H9 (cell line): Measurements from ENCODE around the gene MYO5B. TPM values are rescaled to one million over a fixed set of nuclear protein-coding genes. Genes with fewer than 3 reads are reported as not detected.

Experiments used
- DNase-seq: peaks from one replicate; pipeline ENCODE4 v3.0.0-alpha.2; 2017
- H2AFZ ChIP-seq: one replicate; pipeline ENCODE4 v1.6.1; 2013; ENCODE audit warnings: mild to moderate bottlenecking, low read length, control low read depth, moderate library complexity
- H2AK5ac ChIP-seq: 2 replicates; pipeline ENCODE4 v1.6.1; 2013; ENCODE audit warnings: low read length, control low read depth, mixed read lengths; ENCODE audit not compliant: insufficient read length
- H2BK120ac ChIP-seq: one replicate; pipeline ENCODE4 v1.6.1; 2013; ENCODE audit warnings: low read depth, mild to moderate bottlenecking, low read length, control low read depth, inconsistent platforms; ENCODE audit not compliant: poor library complexity, severe bottlenecking
- H2BK12ac ChIP-seq: 2 replicates; pipeline ENCODE4 v1.6.1; 2013; ENCODE audit warnings: low read length, control low read depth, mixed read lengths, low read depth; ENCODE audit not compliant: insufficient read length
- H2BK15ac ChIP-seq: 2 replicates; pipeline ENCODE4 v1.6.1; 2013; ENCODE audit warnings: low read depth, low read length, control low read depth
- H2BK20ac ChIP-seq: one replicate; pipeline ENCODE4 v1.6.1; 2013; ENCODE audit warnings: low read depth, mild to moderate bottlenecking, low read length, control low read depth, inconsistent platforms; ENCODE audit not compliant: poor library complexity, severe bottlenecking
- H2BK5ac ChIP-seq: 2 replicates; pipeline ENCODE4 v1.6.1; 2013; ENCODE audit warnings: low read length, control low read depth, mixed read lengths; ENCODE audit not compliant: insufficient read length
- H3K14ac ChIP-seq: 2 replicates; pipeline ENCODE4 v1.6.1; 2013; ENCODE audit warnings: low read length, control low read depth; ENCODE audit not compliant: insufficient read depth
- H3K18ac ChIP-seq: 2 replicates; pipeline ENCODE4 v1.6.1; 2013; ENCODE audit warnings: low read depth, mild to moderate bottlenecking, mixed read lengths, low read length, control low read depth; ENCODE audit not compliant: insufficient read length
- H3K23ac ChIP-seq: 2 replicates; pipeline ENCODE4 v1.6.1; 2013; ENCODE audit warnings: low read length, control low read depth, mixed read lengths, low read depth; ENCODE audit not compliant: insufficient read length
- H3K23me2 ChIP-seq: 2 replicates; pipeline ENCODE4 v1.6.1; 2013; ENCODE audit warnings: low read depth, mild to moderate bottlenecking, mixed read lengths, low read length, control low read depth; ENCODE audit not compliant: insufficient read length, poor library complexity, severe bottlenecking
- H3K27ac ChIP-seq: 2 replicates; pipeline ENCODE4 v1.5.1; 2013; ENCODE audit warnings: low read length, control low read depth, mixed read lengths, low read depth; ENCODE audit not compliant: insufficient read length
- H3K27me3 ChIP-seq: 2 replicates; pipeline ENCODE4 v1.6.1; 2013; ENCODE audit warnings: low read length, control low read depth, inconsistent platforms; ENCODE audit not compliant: insufficient read depth
- H3K4ac ChIP-seq: 2 replicates; pipeline ENCODE4 v1.6.1; 2013; ENCODE audit warnings: low read depth, mild to moderate bottlenecking, control low read depth, inconsistent platforms, low read length, moderate library complexity
- H3K4me1 ChIP-seq: 2 replicates; pipeline ENCODE4 v1.6.1; 2013; ENCODE audit warnings: low read length, control low read depth, inconsistent platforms; ENCODE audit not compliant: insufficient read depth
- H3K4me2 ChIP-seq: 2 replicates; pipeline ENCODE4 v1.6.1; 2013; ENCODE audit warnings: low read length, control low read depth, mixed read lengths; ENCODE audit not compliant: insufficient read length, insufficient read depth
- H3K56ac ChIP-seq: 2 replicates; pipeline ENCODE4 v1.6.1; 2013; ENCODE audit warnings: low read depth, mild to moderate bottlenecking, mixed read lengths, low read length, control low read depth; ENCODE audit not compliant: insufficient read length
- H3K79me1 ChIP-seq: 2 replicates; pipeline ENCODE4 v1.6.1; 2013; ENCODE audit warnings: low read depth, mild to moderate bottlenecking, moderate library complexity, low read length, control low read depth, inconsistent platforms; ENCODE audit not compliant: insufficient read depth, poor library complexity, severe bottlenecking
- H3K79me2 ChIP-seq: 2 replicates; pipeline ENCODE4 v1.6.1; 2013; ENCODE audit warnings: low read length, control low read depth, inconsistent platforms; ENCODE audit not compliant: insufficient read depth
- H3K9ac ChIP-seq: 2 replicates; pipeline ENCODE4 v1.6.1; 2013; ENCODE audit warnings: low read length, control low read depth, mixed read lengths; ENCODE audit not compliant: insufficient read length; ENCODE audit errors: extremely low read depth
- H3K9me3 ChIP-seq: one replicate; pipeline ENCODE4 v1.6.1; 2013; ENCODE audit warnings: low read depth, low read length, inconsistent platforms; ENCODE audit not compliant: control insufficient read depth
- H3T11ph ChIP-seq: one replicate; pipeline ENCODE4 v1.6.1; 2013; ENCODE audit warnings: mild to moderate bottlenecking, low read length, control low read depth, inconsistent platforms
- H4K20me1 ChIP-seq: one replicate; pipeline ENCODE4 v1.6.1; 2013; ENCODE audit not compliant: control insufficient read depth, insufficient read length, insufficient read depth
- H4K5ac ChIP-seq: 2 replicates; pipeline ENCODE4 v1.6.1; 2013; ENCODE audit warnings: low read depth, mild to moderate bottlenecking, mixed read lengths, low read length, control low read depth; ENCODE audit not compliant: insufficient read length
- H4K8ac ChIP-seq: replicated peaks from 2 replicates; pipeline ENCODE4 v1.6.1; 2013; ENCODE audit warnings: low read length, control low read depth, mixed read lengths, low read depth; ENCODE audit not compliant: insufficient read length
- H4K91ac ChIP-seq: 2 replicates; pipeline ENCODE4 v1.6.1; 2013; ENCODE audit warnings: low read depth, mild to moderate bottlenecking, moderate library complexity, mixed read lengths, low read length, control low read depth; ENCODE audit not compliant: insufficient read length
- H3K27ac Mint-ChIP-seq, 3 experiments: 2 replicates in 2 of 3; 3 replicates in 1 of 3; pipeline ENCODE4 v1.8.0; 2020 to 2021; ENCODE audit warnings: mixed read lengths in 3 of 3, mild to moderate bottlenecking in 1 of 3, moderate library complexity in 1 of 3
- H3K27me3 Mint-ChIP-seq: 2 replicates; pipeline ENCODE4 v1.8.0; 2021; ENCODE audit warnings: low read depth, mild to moderate bottlenecking, moderate library complexity, mixed read lengths
- H3K36me3 Mint-ChIP-seq, 3 experiments: 2 replicates in 2 of 3; 3 replicates in 1 of 3; pipeline ENCODE4 v1.8.0; 2020 to 2021; ENCODE audit warnings: low read depth in 3 of 3, mixed read lengths in 3 of 3; ENCODE audit not compliant: insufficient read depth in 1 of 3
- H3K4me1 Mint-ChIP-seq, 2 experiments: 2 replicates each; pipeline ENCODE4 v1.8.0; 2020; ENCODE audit warnings: mixed read lengths in 2 of 2
- H3K4me3 Mint-ChIP-seq, 2 experiments: 2 replicates in 1 of 2; 3 replicates in 1 of 2; pipeline ENCODE4 v1.8.0; 2020 to 2021; ENCODE audit warnings: mild to moderate bottlenecking in 2 of 2, mixed read lengths in 2 of 2, moderate library complexity in 1 of 2
- H3K9me3 Mint-ChIP-seq, 2 experiments: 2 replicates in 1 of 2; 3 replicates in 1 of 2; pipeline ENCODE4 v1.8.0; 2020; ENCODE audit warnings: mild to moderate bottlenecking in 2 of 2, mixed read lengths in 2 of 2, moderate library complexity in 1 of 2
- CTCF ChIP-seq: fragments of 200-600 bp; sonication (generic); conservative IDR thresholded peaks from 3 replicates; pipeline ENCODE4 v1.8.0; 2021; ENCODE audit warnings: antibody characterized with exemption, mild to moderate bottlenecking
- WGBS: extraction: QIAGEN DNeasy Blood & Tissue Kit; methylation state at CpG from one replicate; pipeline ENCODE4 v1.1.7; 2013; ENCODE audit warnings: missing lambda C conversion rate, low lambda C conversion rate, mixed read lengths; ENCODE audit not compliant: insufficient read length; ENCODE audit errors: extremely low coverage; 5-methylcytosine and 5-hydroxymethylcytosine counted together
- total RNA-seq: library from RNA; stranded (reverse); gene quantifications from 2 replicates; pipeline ENCODE4 v1.2.1, GENCODE V29; 2021

Gene MYO5B
- total RNA-seq, 1 experiment from 2014 or later = 9.3 TPM

DNA sequence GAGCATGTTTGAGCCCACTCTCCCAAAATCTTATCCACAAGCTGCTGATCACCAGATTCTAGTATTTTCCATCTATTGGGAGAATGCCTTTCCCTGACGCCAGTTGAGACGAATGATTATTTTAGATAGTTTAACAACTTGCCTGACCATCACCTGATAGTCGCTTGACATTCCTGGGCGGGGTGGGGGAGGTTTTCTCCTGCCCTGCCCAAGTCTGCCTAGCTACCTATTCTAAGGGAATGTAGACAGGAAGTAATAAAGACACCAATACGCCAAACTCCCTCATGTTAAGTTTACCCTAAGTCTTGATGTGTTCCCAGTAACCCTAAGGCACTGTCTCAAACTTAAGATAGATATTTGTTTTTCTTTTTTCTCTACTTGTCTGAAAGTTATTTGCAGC, 377.0 kb downstream of the MYO5B start:
- DNase-seq = no peak
- no peak overlapping the region for H3K18ac ChIP-seq
- no peak overlapping the region for H3K4me2 ChIP-seq
- no peak overlapping the region for H2AFZ ChIP-seq
- H3K23me2 ChIP-seq = peaks cover 5% of the 10 kb centered on the region
- no peak overlapping the region for H2AK5ac ChIP-seq
- no peaks in the 10 kb centered on the region for H3K79me1 ChIP-seq
- no peak overlapping the region for H4K91ac ChIP-seq
- no peaks in the 10 kb centered on the region for H3K79me2 ChIP-seq
- no peak overlapping the region for H3T11ph ChIP-seq
- Mint-ChIP-seq H3K27ac (no peak overlapping the region), H3K9me3 (no peaks in the 10 kb centered on the region), H3K36me3 (peaks cover 3 to 13% (median 9%) of the 10 kb centered on the region in 3 experiments), H3K4me3 (no peak overlapping the region), H3K4me1 (peaks cover 6 to 9% of the 10 kb centered on the region in 2 experiments), H3K27me3 (no peaks in the 10 kb centered on the region)
- no peak overlapping the region for H3K23ac ChIP-seq
- no peak overlapping the region for H3K14ac ChIP-seq
- no peaks in the 10 kb centered on the region for H3K4me1 ChIP-seq
- no peak overlapping the region for H3K9ac ChIP-seq
- H2BK5ac ChIP-seq = no peak overlapping the region
- no CpG with 5 or more reads among the region's 5 CpGs for WGBS
- no peaks in the 10 kb centered on the region for H3K9me3 ChIP-seq
- H3K56ac ChIP-seq = no peak overlapping the region
- H2BK12ac ChIP-seq = no peak overlapping the region
- H3K4ac ChIP-seq = no peak overlapping the region
- H4K20me1 ChIP-seq = no peaks in the 10 kb centered on the region
- H4K8ac ChIP-seq = no peak overlapping the region
- TF ChIP-seq CTCF = no peak
- H4K5ac ChIP-seq = no peak overlapping the region
- H3K27ac ChIP-seq = no peak overlapping the region
- H2BK15ac ChIP-seq = no peak overlapping the region
- no peaks in the 10 kb centered on the region for H3K27me3 ChIP-seq
- no peak overlapping the region for H2BK20ac ChIP-seq
- H2BK120ac ChIP-seq = no peak overlapping the region
